Endothelial cell of umbilical vein (primary cell): ENCODE data around the gene USP48. TPM values are rescaled to one million over a fixed set of nuclear protein-coding genes. Genes with fewer than 3 reads are reported as not detected.

ENCODE experiments used
- BruUV-seq: library from RNA; stranded (reverse); fragments of 400-500 nt; replicated peaks from 2 replicates; lab custom pipeline; 2021; lab: Mats Ljungman, UMichigan
- CTCF ChIA-PET: fragments of 300-600, 350-600 bp; sonication (Branson Sonifier 250); formaldehyde crosslinking; loops from one replicate; lab custom pipeline; 2021; ENCODE audit warnings: antibody characterized with exemption, inconsistent platforms; lab: Charles Lee
- POLR2A ChIA-PET: fragments of 300-600, 350-600 bp; sonication (Branson Sonifier 250); formaldehyde crosslinking; loops from one replicate; lab custom pipeline; 2021; ENCODE audit warnings: antibody characterized with exemption, inconsistent platforms; lab: Charles Lee
- DNase-seq: peaks from one replicate; pipeline ENCODE4 v3.0.0-alpha.2; 2011; ENCODE audit warnings: low read depth, low spot score
- FAIRE-seq: peaks from 2 replicates; lab custom pipeline; 2011; peaks lifted over from hg19 to GRCh38; lab: Jason Lieb, UNC
- H2AFZ ChIP-seq: 2 replicates; pipeline ENCODE4 v1.6.0; 2012; ENCODE audit warnings: low read depth, low read length, control low read depth, inconsistent platforms
- H3K27ac ChIP-seq: 2 replicates; pipeline ENCODE4 v1.5.1; 2011; ENCODE audit warnings: low read depth, mild to moderate bottlenecking, control low read depth, low read length, moderate library complexity; ENCODE audit not compliant: insufficient read depth
- H3K27me3 ChIP-seq, 2 experiments: 2 replicates each; pipeline versions ENCODE4 v1.6.0 to v1.6.1; 2011; ENCODE audit warnings: low read length in 2 of 2, mixed read lengths in 1 of 2; ENCODE audit not compliant: control insufficient read depth in 2 of 2, insufficient read depth in 2 of 2
- H3K36me3 ChIP-seq, 2 experiments: 2 replicates in 1 of 2; 3 replicates in 1 of 2; pipeline ENCODE4 v1.5.1; 2011; ENCODE audit warnings: low read length in 2 of 2, mild to moderate bottlenecking in 1 of 2, moderate library complexity in 1 of 2; ENCODE audit not compliant: control insufficient read depth in 2 of 2, insufficient read depth in 2 of 2; ENCODE audit errors: extremely low read depth in 1 of 2
- H3K4me1 ChIP-seq: 3 replicates; pipeline ENCODE4 v1.5.1; 2011; ENCODE audit warnings: mild to moderate bottlenecking, low read length; ENCODE audit not compliant: control insufficient read depth, insufficient read depth; ENCODE audit errors: extremely low read depth
- H3K4me2 ChIP-seq: 2 replicates; pipeline ENCODE4 v1.6.1; 2011; ENCODE audit warnings: low read length, control low read depth, mixed read lengths; ENCODE audit not compliant: insufficient read depth
- H3K4me3 ChIP-seq, 3 experiments: fragments of 200-600 bp in 1 of 3; sonication (generic), shearing (Covaris generic) in 1 of 3; replicated peaks in 1 of 3; 2 replicates each; pipeline ENCODE4 v1.5.1; 2011 to 2016; ENCODE audit warnings: control low read depth in 3 of 3, low read length in 3 of 3, mild to moderate bottlenecking in 2 of 3, inconsistent platforms in 1 of 3, low read depth in 1 of 3, moderate library complexity in 1 of 3; ENCODE audit not compliant: insufficient read depth in 1 of 3
- H3K79me2 ChIP-seq: 2 replicates; pipeline ENCODE4 v1.6.0; 2012; ENCODE audit warnings: low read length, inconsistent platforms; ENCODE audit not compliant: control insufficient read depth, insufficient read depth
- H3K9ac ChIP-seq: replicated peaks from 2 replicates; pipeline ENCODE3; 2011; ENCODE audit warnings: low read length, control low read depth; ENCODE audit not compliant: insufficient read depth; ENCODE audit errors: extremely low read depth
- H3K9me1 ChIP-seq: replicated peaks from 3 replicates; pipeline ENCODE4 v1.6.0; 2011; ENCODE audit warnings: mild to moderate bottlenecking, low read length; ENCODE audit not compliant: control insufficient read depth, insufficient read depth; ENCODE audit errors: extremely low read depth
- H3K9me3 ChIP-seq: replicated peaks from 2 replicates; pipeline ENCODE4 v1.5.1; 2012; ENCODE audit warnings: low read length, inconsistent platforms; ENCODE audit not compliant: control insufficient read depth, insufficient read depth
- H4K20me1 ChIP-seq: replicated peaks from 2 replicates; pipeline ENCODE3; 2011; ENCODE audit warnings: mild to moderate bottlenecking, low read length; ENCODE audit not compliant: control insufficient read depth, insufficient read depth; ENCODE audit errors: extremely low read depth
- CTCF ChIP-seq, 2 donors: IDR thresholded peaks; 1 replicate in 1 of 2; 2 replicates in 1 of 2; pipeline ENCODE4 v1.5.1; 2011; ENCODE audit warnings: low read length in 2 of 2, mild to moderate bottlenecking in 2 of 2, moderate library complexity in 2 of 2, control low read depth in 1 of 2, inconsistent platforms in 1 of 2, low read depth in 1 of 2; ENCODE audit not compliant: insufficient read depth in 1 of 2; ENCODE audit errors: extremely low read depth in 1 of 2
- EZH2 ChIP-seq: IDR thresholded peaks from 2 replicates; pipeline ENCODE4 v1.6.1; 2012; ENCODE audit warnings: borderline replicate concordance, low read depth, mild to moderate bottlenecking, moderate library complexity, low read length, inconsistent platforms; ENCODE audit not compliant: severe bottlenecking
- FOS ChIP-seq: IDR thresholded peaks from 2 replicates; pipeline ENCODE4 v1.6.1; 2011; ENCODE audit warnings: mild to moderate bottlenecking, low read length, moderate library complexity, borderline replicate concordance; ENCODE audit not compliant: insufficient read depth
- GATA2 ChIP-seq: IDR thresholded peaks from 2 replicates; pipeline ENCODE4 v1.7.0; 2011; ENCODE audit warnings: low read depth, mild to moderate bottlenecking, moderate library complexity, mixed read lengths, low read length; ENCODE audit not compliant: insufficient read length, insufficient read depth
- JUN ChIP-seq: IDR thresholded peaks from 2 replicates; pipeline ENCODE4 v1.6.1; 2011; ENCODE audit warnings: borderline replicate concordance, low read depth; ENCODE audit not compliant: insufficient read length, insufficient read depth
- MAX ChIP-seq: IDR thresholded peaks from 2 replicates; pipeline ENCODE4 v1.6.1; 2011; ENCODE audit not compliant: insufficient read depth, insufficient read length
- MYC ChIP-seq: IDR thresholded peaks from one replicate; pipeline ENCODE4 v1.6.1; 2011; ENCODE audit warnings: mild to moderate bottlenecking, low read depth, low read length
- POLR2AphosphoS5 ChIP-seq: IDR thresholded peaks from 2 replicates; pipeline ENCODE4 v1.6.1; 2012; ENCODE audit warnings: low read depth, mild to moderate bottlenecking, control low read depth, low read length, moderate library complexity; ENCODE audit not compliant: insufficient read depth
- dilution Hi-C: fragments of 300-500 bp; cut with MboI; formaldehyde crosslinking; loops from one replicate; pipeline ENCODE4 v1.15.0; 2019; ENCODE audit warnings: low sequenced_read_pairs; ENCODE audit not compliant: extremely low pct_ligation_motif_present
- intact Hi-C: fragments of 100-400 bp; cut with micrococcal nuclease; formaldehyde crosslinking; loops from one replicate; pipeline ENCODE4 v1.10.0; 2022
- polyA plus RNA-seq, 4 experiments: library from polyadenylated mRNA; depleted of rRNA in 3 of 4; stranded (reverse) in 3 of 4; unstranded in 1 of 4; fragments of >200 nt; gene quantifications; 2 replicates each; pipeline versions ENCODE4 v1.2.1 to v1.2.3, GENCODE V29; 2011 to 2012; ENCODE audit warnings: missing spikeins in 1 of 4
- total RNA-seq: library from RNA; stranded (reverse); gene quantifications from 2 replicates; pipeline ENCODE4 v1.2.3, GENCODE V29; 2021

USP48 gene
- total and polyA plus RNA-seq, 2 donors (not counting 3 experiments of a cell fraction or from before 2014, with no cell fraction given) = 27.2 to 149 TPM

GRCh38 chr1:21763694-21764419 lies 19.1 kb downstream of the USP48 start:
- CTCF ChIA-PET = interaction anchor here (1.0 to 2.4 kb wide), 5 partner anchors 10 to 19 kb away, joined by 3 to 21 read pairs (median 5); partner anchors contain the start of gene USP48
- H3K9me1 ChIP-seq = no peaks in the 10 kb centered on the region
- dilution Hi-C loops = no loop called here
- no peak overlapping the region for H2AFZ ChIP-seq
- H4K20me1 ChIP-seq = no peaks in the 10 kb centered on the region
- POLR2A ChIA-PET = interaction anchor here (0.7 to 1.5 kb wide), 3 partner anchors 18 to 41 kb away, joined by 3 to 20 read pairs (median 4); partner anchors contain the start of gene USP48
- peaks cover 0 to 2% of the 10 kb centered on the region in 2 experiments for H3K36me3 ChIP-seq
- BruUV-seq = no TSS peak
- H3K4me1 ChIP-seq = peaks cover 32% of the 10 kb centered on the region
- H3K27me3 ChIP-seq = no peaks in the 10 kb centered on the region
- H3K27ac ChIP-seq = peak overlapping the region; percentile 85
- H3K4me2 ChIP-seq = peak overlapping the region; percentile 28
- FAIRE-seq (peak; percentile 8), DNase-seq (peak; percentile 41)
- H3K9me3 ChIP-seq = no peaks in the 10 kb centered on the region
- H3K9ac ChIP-seq = peak overlapping the region; percentile 24
- peaks cover 90% of the 10 kb centered on the region for H3K79me2 ChIP-seq
- TF ChIP-seq FOS (no peak), POLR2AphosphoS5 (no peak), JUN (no peak), EZH2 (no peak), CTCF (IDR thresholded peaks at IDR 0.05; ENCODE audit: extremely low read depth in 1 of 2, insufficient read depth in 1 of 2, low read depth in 1 of 2, low read length in 2 of 2) (no peak), GATA2 (no peak), MYC (no peak), MAX (no peak)
- no peak overlapping the region for H3K4me3 ChIP-seq
- intact Hi-C loops = no loop called here
